Glutamatergic neuron (in vitro differentiated cells): Measurements from ENCODE around the gene IFI27L2. TPM values are rescaled to one million over a fixed set of nuclear protein-coding genes. Genes with fewer than 3 reads are reported as not detected.

ENCODE experiments used
- DNase-seq: peaks from one replicate; pipeline ENCODE4 v3.0.0; 2022
- H3K27ac Mint-ChIP-seq: one replicate; pipeline ENCODE4 v1.8.0; 2020; ENCODE audit warnings: mild to moderate bottlenecking, mixed read lengths, inconsistent platforms; ENCODE audit not compliant: unreplicated experiment
- H3K27me3 Mint-ChIP-seq: one replicate; pipeline ENCODE4 v1.8.0; 2020; ENCODE audit warnings: mild to moderate bottlenecking, moderate library complexity, mixed read lengths, inconsistent platforms; ENCODE audit not compliant: unreplicated experiment
- H3K36me3 Mint-ChIP-seq: one replicate; pipeline ENCODE4 v1.8.0; 2020; ENCODE audit warnings: mild to moderate bottlenecking, mixed read lengths, inconsistent platforms; ENCODE audit not compliant: unreplicated experiment
- H3K4me1 Mint-ChIP-seq: one replicate; pipeline ENCODE4 v1.8.0; 2020; ENCODE audit warnings: mild to moderate bottlenecking, low read depth, mixed read lengths, inconsistent platforms; ENCODE audit not compliant: unreplicated experiment
- H3K4me3 Mint-ChIP-seq: one replicate; pipeline ENCODE4 v1.8.0; 2020; ENCODE audit warnings: mild to moderate bottlenecking, mixed read lengths, inconsistent platforms; ENCODE audit not compliant: unreplicated experiment
- H3K9me3 Mint-ChIP-seq: one replicate; pipeline ENCODE4 v1.8.0; 2020; ENCODE audit warnings: mild to moderate bottlenecking, moderate library complexity, mixed read lengths, inconsistent platforms; ENCODE audit not compliant: unreplicated experiment
- CTCF ChIP-seq: fragments of 200-600 bp; sonication (generic); IDR thresholded peaks from one replicate; pipeline ENCODE4 v1.5.0; 2021; ENCODE audit not compliant: partially characterized antibody, unreplicated experiment
- total RNA-seq: library from RNA; stranded (reverse); fragmentation: NEBNext Ultra II Directional; extraction: Animal tissue kit (Norgen Biotek cat#: 25700); gene quantifications from one replicate; pipeline ENCODE4 v1.2.1, GENCODE V29; 2021; ENCODE audit not compliant: unreplicated experiment

The IFI27L2 gene
- total RNA-seq, 1 donor from 2014 or later: 52.7 TPM

- H3K27ac Mint-ChIP-seq: peak overlapping the region; percentile 63
- no peak for TF ChIP-seq CTCF
- peak overlapping the region; percentile 85 for H3K4me3 Mint-ChIP-seq
- no peaks in the 10 kb centered on the region for H3K36me3 Mint-ChIP-seq
- H3K4me1 Mint-ChIP-seq: peaks cover 16% of the 10 kb centered on the region
- peak; percentile 60 for DNase-seq
- H3K27me3 Mint-ChIP-seq: peaks cover 9% of the 10 kb centered on the region
- peaks cover 2% of the 10 kb centered on the region for H3K9me3 Mint-ChIP-seq
Observed at GRCh38 chr14:94175011-94175745, 45.8 kb upstream of the IFI27L2 start.

DNA sequence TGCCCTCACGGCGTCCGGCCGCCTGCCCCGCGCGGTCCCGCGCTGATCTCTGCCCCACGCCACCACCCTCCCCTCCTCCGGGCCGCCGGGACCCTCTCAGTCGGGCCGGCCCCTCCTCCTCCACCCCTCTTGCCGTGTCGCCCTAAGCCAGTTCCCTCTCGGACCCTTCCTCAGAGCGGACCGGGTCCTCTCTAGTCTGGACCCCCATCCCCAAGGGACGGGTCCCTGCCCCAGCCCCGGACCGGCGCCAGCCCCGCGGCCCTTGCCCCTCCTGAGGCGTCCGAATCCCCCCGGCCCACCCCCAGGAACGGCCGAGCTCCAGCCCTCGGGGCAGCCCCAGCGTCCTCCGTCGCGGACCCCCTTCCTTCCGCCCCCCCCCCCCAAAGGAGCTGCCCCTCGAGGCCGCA is 45.2 kb upstream of the IFI27L2 start:
- H3K9me3 Mint-ChIP-seq: peaks cover 2% of the 10 kb centered on the region
- DNase-seq: no peak
- peaks cover 16% of the 10 kb centered on the region for H3K4me1 Mint-ChIP-seq
- no peak overlapping the region for H3K27ac Mint-ChIP-seq
- H3K4me3 Mint-ChIP-seq: peak overlapping the region; percentile 85
- H3K27me3 Mint-ChIP-seq: peaks cover 9% of the 10 kb centered on the region
- H3K36me3 Mint-ChIP-seq: no peaks in the 10 kb centered on the region
- no peak for TF ChIP-seq CTCF

DNA sequence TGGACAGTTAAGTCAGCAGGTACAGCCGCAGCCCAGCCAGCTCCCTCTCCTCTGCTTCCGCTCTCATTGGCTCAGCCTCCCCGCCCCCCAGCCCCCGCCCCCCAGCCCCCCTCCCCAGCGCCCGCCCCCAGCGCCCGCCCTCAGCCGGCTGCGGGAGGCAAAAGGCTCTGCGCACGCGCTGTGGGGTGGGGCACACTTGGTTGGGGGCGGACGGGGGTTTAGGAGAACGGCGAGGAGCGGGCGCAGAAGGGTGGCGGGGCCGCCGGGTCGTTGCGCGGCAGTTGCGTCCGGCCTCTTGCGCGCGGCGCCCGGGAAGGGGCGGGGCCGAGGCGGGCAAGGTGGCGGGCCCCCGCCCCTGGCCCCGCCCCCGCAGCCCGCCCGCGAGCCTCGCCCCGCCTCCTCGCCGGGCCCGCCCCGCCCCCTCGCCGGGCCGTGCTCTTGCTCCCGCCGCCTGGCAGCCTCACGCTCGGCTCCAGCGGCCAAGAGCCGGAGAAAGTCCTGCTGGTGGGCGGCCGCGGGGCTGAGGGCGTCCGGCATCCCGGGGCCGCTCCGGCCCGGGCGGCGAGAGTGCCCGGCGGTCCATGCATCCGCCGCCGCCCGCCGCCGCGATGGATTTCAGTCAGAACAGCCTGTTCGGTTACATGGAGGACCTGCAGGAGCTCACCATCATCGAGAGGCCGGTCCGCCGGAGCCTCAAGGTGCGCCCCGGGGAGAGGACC is 44.6 kb upstream of the IFI27L2 start, which contains the start of gene PPP4R4:
TSS of gene PPP4R4 (plus strand) at position 438 of the 719 bp plus-strand sequence. CDS start at position 582, 144 bp downstream.
- Mint-ChIP-seq H3K4me1 (peaks cover 16% of the 10 kb centered on the region), H3K4me3 (peak within 1 kb of the TSS; percentile 86), H3K27me3 (peaks cover 9% of the 10 kb centered on the region), H3K27ac (peak within 1 kb of the TSS; percentile 83), H3K36me3 (no peaks in the 10 kb centered on the region), H3K9me3 (peaks cover 2% of the 10 kb centered on the region)
- DNase-seq: peak; percentile 98
- TF ChIP-seq CTCF: no peak

GRCh38 chr14:94173471-94173884 is 44.1 kb upstream of the IFI27L2 start:
- Mint-ChIP-seq H3K27ac (peak overlapping the region; percentile 83), H3K4me3 (peak overlapping the region; percentile 86), H3K9me3 (peaks cover 2% of the 10 kb centered on the region), H3K27me3 (peaks cover 9% of the 10 kb centered on the region), H3K36me3 (no peaks in the 10 kb centered on the region), H3K4me1 (peaks cover 16% of the 10 kb centered on the region)
- DNase-seq: peak; percentile 28
- no peak for TF ChIP-seq CTCF

DNA sequence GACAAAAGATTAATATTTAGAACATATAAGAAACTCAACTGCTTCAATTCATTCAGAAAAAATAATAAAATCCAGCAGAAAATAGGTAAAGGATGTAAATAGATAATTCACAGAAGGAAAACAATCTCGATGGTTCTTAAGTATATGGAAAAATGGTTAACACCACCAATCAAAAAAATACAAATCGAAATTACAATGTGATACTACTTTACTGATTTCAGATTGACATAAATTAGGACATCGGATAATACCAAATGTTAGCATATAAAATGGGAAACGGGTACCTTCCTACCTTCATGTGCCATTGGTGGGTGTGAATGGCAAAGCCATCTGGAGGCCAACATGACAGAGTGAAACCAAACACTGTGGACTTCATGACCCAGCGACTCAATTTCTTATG is 43.1 kb upstream of the IFI27L2 start:
- Mint-ChIP-seq H3K4me3 (peak overlapping the region; percentile 86), H3K9me3 (peaks cover 2% of the 10 kb centered on the region), H3K27me3 (peaks cover 9% of the 10 kb centered on the region)

More for the DNA sequence above, 43.1 kb upstream of the IFI27L2 start:
- Mint-ChIP-seq H3K27ac (no peak overlapping the region), H3K4me1 (peaks cover 16% of the 10 kb centered on the region), H3K36me3 (no peaks in the 10 kb centered on the region)
- no peak for DNase-seq
- TF ChIP-seq CTCF: no peak
